IPS-NIHi7 (cell line): ENCODE measurements around the gene FGA.

Experiments used
- DNase-seq: peaks from one replicate; pipeline ENCODE4 v3.0.0; 2012; ENCODE audit warnings: mixed read lengths; ENCODE audit errors: extremely low spot score

FGA gene

GRCh38 chr4:154583230-154583629, 7.3 kb downstream of the FGA start:
- no peak for DNase-seq

- no peak for DNase-seq
Observed at GRCh38 chr4:154582723-154583122, 7.8 kb downstream of the FGA start.

GRCh38 chr4:154579927-154580326, 10.6 kb downstream of the FGA start:
- DNase-seq, result no peak

- DNase-seq, result no peak
Observed at GRCh38 chr4:154578919-154579318, 11.6 kb downstream of the FGA start.

- DNase-seq, result no peak
Observed at GRCh38 chr4:154577324-154577723, 13.2 kb downstream of the FGA start.

- no peak for DNase-seq
Observed at GRCh38 chr4:154574311-154574710, 16.2 kb downstream of the FGA start.

GRCh38 chr4:154573190-154573870, 17.2 kb downstream of the FGA start:
- no peak for DNase-seq

GRCh38 chr4:154569584-154569983, 21.0 kb downstream of the FGA start:
- DNase-seq, result no peak

- DNase-seq, result no peak
Observed at GRCh38 chr4:154569028-154569427, 21.5 kb downstream of the FGA start.

- DNase-seq, result no peak
Observed at GRCh38 chr4:154566639-154567204, 23.8 kb downstream of the FGA start.

- DNase-seq, result no peak
Observed at GRCh38 chr4:154565704-154566103, 24.8 kb downstream of the FGA start.

GRCh38 chr4:154564311-154564710, 26.2 kb downstream of the FGA start:
- no peak for DNase-seq

- DNase-seq, result no peak
Observed at GRCh38 chr4:154562697-154563254, 27.8 kb downstream of the FGA start, which contains the start of gene FGB. FGB (plus strand) TSS chr4:154563011; CDS start chr4:154563019, 8 bp downstream.

- DNase-seq, result no peak
Observed at GRCh38 chr4:154560824-154561231, 29.7 kb downstream of the FGA start.

GRCh38 chr4:154560419-154560801, 30.1 kb downstream of the FGA start:
- DNase-seq, result no peak

- DNase-seq, result peak; percentile 61
Observed at GRCh38 chr4:154559494-154560418, 30.8 kb downstream of the FGA start.

GRCh38 chr4:154559141-154559493, 31.4 kb downstream of the FGA start:
- DNase-seq, result no peak

GRCh38 chr4:154551872-154552686, 38.5 kb downstream of the FGA start:
- DNase-seq, result peak; percentile 53

- peak; percentile 96 for DNase-seq
Observed at GRCh38 chr4:154549894-154550790, 40.4 kb downstream of the FGA start, which contains the start of gene PLRG1. PLRG1 (minus strand) TSS chr4:154550400; CDS start chr4:154550308, 92 bp downstream.

GRCh38 chr4:154545689-154546088, 44.9 kb downstream of the FGA start:
- no peak for DNase-seq
